RPMI7951 (cell line): ENCODE measurements around the gene TIGD2. TPM values are rescaled to one million over a fixed set of nuclear protein-coding genes. Genes with fewer than 3 reads are reported as not detected.

Experiments
- DNase-seq: peaks from one replicate; pipeline ENCODE4 v3.0.0-alpha.2; 2012; ENCODE audit warnings: low read depth
- total RNA-seq: library from RNA; depleted of rRNA; stranded (reverse); fragments of >200 nt; shearing (Covaris generic); gene quantifications from 2 replicates; pipeline ENCODE4 v1.2.3, GENCODE V29; 2014; rRNA removed

The TIGD2 gene
- 6.8 TPM in 2 replicates for total RNA-seq

DNA sequence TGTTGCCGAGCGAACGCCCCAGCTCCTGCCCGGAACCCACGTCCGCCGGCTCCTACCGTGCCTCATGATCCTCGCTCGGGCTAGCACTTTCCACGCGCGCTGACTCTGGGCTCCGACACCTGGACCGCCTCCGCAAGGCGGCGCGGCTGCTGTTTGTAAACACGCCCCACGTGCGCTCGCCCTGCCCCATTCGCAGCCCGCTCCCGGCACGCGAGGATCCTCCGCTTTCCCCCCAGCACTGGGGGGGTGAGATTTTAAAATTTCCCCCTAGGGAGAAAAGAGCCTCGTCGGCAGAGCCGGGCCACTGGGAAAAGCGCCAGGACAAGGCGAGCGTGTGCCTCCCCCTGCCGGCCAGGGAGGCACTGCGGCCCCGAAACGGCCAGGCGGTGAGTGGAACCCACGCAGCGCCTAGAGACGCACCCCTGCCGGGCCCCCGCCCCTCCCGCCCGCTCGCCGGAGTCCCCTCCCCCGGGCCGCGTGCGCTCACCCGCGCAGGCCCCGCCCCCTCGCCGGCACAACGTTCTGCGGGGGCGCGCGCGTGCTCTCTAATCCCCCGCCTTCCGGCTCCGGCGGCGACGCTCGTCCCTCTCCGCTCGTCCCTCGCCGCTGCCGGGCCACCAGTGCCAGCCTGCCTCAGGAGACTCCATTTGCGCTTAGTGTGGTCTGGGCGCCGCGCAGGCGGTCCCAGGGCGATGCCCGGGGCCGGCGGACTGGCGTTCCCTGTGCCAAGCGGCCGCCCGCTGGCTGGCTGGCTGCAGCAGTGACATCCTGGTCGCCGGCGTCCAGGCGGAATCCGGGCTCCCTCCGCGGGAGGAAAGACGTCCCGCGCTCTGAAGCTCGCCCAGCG is at the start of gene TIGD2:
Gene TIGD2 (plus strand): TSS at position 548 of the 847 bp plus-strand sequence. CDS start 1,442 bp downstream, outside the sequence.
- DNase-seq: peak; percentile 83

DNA sequence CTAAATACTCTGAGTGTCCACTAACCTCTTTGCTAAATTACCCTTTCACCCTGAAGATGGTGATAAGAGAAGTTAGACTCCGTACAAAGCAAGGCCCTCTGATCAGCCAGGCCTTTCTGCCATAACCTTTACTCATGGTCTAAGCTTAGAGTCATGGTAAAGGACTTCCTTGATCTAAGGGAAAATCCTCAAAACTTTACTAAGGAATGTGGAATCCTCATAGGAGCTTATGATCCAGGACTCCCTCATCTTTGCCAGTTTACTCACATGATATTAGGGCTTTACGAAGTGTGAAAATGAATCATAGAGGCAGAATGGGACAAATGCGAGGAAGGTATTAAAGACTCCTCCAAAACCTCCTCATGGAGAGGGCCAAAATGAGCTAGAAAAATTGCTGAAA is 46.5 kb upstream of the TIGD2 start:
- DNase-seq: no peak

DNA sequence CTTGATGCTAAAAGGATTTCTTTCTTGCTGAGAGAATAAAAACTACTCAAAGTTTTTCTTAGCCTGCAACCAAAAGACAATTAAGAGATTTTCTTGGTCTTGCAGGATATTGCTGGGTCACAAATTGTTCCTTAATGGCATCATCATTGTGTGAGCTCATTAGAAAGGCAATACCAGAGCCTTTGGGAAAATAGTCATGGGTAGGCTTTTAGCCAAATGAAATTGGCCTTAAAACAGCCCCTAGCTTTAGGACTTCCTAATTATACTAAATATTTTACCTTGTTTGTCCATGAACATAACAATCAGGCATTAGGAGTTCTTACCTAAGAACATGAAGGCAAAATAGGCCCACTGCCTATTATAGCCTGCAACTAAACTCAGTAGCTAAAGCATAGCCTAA is 43.9 kb upstream of the TIGD2 start:
- DNase-seq: no peak

DNA sequence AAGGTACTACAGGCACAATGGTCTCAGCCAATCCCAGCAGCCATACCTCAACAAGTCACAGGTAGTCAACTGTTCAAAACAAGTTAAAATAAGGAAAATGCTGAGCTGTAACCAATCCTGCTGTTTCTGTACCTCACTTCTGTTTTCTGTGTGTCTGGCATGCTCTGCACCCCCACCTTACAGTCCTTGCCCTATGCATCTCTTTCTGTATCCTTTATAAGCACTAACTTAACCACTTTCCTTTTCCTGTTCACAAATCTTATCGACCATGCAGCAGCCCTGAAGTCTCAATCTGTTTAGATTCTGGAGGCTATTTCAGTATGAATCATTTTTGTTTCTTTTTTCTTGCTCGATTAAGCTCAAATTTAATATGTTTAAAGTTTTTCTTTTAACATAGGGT is 41.9 kb upstream of the TIGD2 start:
- no peak for DNase-seq

DNA sequence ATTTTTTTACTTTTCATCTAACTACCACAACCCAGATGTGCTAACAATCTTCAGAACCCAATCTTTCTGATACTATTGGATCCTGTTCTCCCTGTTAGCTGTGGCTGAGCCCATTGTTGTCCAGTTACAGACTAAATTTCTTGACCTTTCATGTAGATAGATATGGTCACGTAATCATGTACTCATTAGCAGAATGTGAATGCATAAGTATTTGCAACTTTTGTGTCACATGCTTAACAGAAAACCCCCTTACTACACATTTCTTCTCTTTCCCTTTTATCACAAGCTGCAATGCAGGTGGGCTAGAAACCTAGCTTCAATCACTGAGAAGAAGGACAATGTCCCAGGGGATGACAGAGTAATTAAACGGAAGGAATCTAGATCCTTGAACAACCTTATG is 41.3 kb upstream of the TIGD2 start:
- DNase-seq: no peak

GRCh38 chr4:89071311-89071710 is 40.0 kb upstream of the TIGD2 start:
- DNase-seq: no peak

DNA sequence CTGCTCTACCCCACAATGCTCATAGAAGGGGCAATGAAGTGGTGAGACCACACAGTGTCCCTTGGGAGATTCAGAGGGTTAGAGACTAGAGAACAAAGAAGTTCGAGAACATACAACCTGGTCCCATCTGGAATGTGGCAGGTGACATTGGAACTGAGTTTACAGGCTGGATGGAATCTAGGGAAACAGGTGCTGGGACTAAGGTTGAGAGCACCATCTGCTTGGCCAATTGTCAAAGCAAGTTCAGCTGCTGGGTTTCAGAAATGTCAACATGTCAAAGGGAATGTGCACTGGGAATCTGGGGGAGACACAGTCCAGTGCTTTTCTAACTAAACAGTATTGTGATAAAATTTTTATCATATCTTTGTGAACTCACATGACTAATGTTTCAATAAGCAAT is 38.4 kb upstream of the TIGD2 start:
- DNase-seq: no peak

DNA sequence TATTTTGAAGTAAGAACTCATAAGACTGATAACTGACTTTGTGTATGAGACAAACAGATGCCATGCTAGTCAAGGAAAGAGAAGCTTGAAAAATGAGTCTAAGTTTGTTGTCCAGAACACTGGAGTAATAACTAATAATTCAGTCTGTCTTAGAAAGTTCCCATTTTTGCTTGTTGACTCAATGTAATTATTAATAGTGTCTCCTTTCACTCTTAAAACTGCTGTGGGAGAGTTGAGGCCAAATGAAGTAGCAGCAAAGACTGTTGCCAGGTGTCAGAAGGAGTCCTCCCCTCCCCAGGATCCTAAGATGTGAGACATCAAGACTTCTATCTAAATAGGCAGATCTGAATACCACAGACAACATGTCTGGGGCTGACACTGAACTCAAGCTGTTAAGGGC is 33.6 kb upstream of the TIGD2 start:
- no peak for DNase-seq

DNA sequence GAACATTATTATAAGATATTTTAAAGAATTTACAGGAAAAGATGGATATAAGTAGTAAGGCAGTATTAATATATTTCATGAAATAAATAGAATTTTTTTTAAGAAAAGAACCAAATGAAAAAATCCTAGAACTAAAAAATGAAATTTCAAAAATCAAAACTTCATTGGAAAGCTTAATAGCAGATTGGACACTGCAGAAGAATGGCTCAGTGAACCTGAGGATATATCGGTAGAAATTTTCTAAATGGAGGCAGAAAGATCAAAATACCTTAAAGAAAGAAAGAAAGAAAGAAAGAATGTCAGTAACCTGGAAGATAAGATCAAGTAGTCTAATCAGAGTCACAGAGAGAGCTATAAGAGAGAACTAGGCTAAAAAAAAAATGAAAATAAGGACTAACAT is 33.0 kb upstream of the TIGD2 start:
- DNase-seq: no peak

- DNase-seq: no peak
Observed at GRCh38 chr4:89099034-89099433, 12.3 kb upstream of the TIGD2 start.

DNA sequence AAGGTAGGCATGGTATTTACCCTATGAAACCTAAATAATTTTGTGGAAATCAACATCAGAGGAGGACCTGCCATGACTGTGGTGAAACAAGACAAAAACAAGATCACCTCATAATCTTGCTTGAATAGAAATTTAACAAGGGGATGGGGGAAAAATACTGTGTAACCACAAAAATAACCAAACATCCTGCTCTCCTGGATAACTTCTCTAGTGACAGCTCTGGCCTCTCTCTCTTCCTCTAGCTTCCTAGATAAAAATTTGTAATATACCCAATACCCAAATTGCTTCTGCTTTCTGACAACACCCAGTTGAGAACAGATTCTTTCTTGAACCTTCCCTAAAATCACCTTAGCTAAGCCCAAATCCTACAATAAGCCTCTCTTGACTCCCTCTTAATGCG is 11.9 kb upstream of the TIGD2 start:
- no peak for DNase-seq

- no peak for DNase-seq
Observed at GRCh38 chr4:89100853-89101252, 10.5 kb upstream of the TIGD2 start.

DNA sequence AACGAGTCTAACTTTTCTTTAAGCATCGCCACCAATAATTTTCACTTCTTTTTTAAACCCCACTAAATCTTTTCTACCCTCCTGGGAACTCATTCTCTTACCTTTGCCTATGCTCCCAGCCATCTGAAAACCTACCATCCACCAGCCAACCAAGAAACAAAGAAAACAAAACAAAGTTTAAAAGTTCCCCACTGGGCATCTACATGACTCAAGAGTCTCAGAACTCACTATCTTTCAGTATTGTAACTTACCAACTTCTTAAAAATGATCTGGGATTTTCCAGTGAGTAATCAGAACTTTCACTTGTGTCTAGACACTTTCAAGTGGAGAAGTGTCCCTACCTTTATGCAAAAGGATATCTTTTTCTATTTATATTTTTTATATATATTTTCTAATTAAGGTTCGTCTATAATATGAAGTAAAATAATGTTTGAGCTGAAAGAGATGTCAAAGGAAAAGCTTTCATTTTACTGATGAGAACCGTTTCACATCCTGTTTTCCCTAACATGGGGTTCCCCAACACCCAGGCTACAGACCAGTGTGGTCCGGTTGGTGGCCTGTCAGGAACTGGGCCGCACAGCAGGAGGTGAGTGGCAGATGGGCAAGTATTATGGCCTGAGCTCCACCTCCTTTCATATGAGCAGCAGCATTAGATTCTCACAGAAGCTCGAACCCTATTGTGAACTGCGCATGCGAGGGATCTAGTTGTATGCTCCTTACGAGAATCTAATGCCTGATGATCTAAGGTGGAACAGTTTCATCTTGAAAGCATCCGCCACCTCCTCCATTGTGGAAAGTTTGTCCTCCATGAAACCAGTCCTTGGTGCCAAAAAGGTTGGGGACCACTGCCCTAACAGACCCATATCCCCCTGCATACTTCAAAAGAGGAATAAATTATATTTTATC is 9.8 kb upstream of the TIGD2 start:
- DNase-seq: peak; percentile 15

DNA sequence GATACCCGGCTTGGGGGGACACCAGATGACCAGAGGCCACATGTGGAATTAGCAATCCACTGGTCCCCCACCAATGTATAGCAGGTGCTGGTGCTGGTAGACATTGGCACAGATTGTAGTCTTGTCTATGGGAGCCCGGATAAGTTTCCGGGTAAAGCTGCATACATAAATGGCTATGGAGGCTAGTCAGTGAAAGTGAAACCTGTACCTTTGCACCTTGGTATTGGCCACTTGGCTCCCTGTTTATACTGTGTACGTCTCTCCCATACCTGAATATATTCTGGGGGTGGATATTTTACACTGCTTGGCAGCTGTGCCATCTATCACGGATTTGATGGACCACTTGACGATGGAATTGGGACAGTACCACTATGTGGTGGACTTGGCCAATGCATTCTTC is 5.6 kb upstream of the TIGD2 start:
- no peak for DNase-seq

DNA sequence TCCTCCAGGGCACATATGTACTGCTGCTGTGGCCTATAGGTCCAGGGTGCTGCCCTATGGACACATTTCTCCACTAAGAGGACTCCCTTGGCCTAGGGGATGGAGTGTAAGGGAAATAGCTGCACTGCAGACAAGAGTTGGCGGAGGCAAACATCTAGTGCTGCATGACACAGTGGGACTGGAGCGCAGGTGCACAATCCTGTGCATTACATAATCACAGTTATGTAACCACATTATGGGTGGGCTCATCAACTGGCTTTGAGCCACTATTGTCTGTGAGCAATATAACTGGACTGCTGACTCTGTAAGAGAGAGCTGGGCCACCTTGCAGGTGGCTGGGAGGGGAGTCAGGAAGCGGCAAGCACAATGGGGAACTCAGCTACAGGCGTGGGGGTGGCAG is 3.2 kb upstream of the TIGD2 start:
- no peak for DNase-seq

GRCh38 chr4:89109841-89110540 is 1.3 kb upstream of the TIGD2 start:
- DNase-seq: no peak

- DNase-seq: no peak
Observed at GRCh38 chr4:89110541-89110985, 770 bp upstream of the TIGD2 start.

DNA sequence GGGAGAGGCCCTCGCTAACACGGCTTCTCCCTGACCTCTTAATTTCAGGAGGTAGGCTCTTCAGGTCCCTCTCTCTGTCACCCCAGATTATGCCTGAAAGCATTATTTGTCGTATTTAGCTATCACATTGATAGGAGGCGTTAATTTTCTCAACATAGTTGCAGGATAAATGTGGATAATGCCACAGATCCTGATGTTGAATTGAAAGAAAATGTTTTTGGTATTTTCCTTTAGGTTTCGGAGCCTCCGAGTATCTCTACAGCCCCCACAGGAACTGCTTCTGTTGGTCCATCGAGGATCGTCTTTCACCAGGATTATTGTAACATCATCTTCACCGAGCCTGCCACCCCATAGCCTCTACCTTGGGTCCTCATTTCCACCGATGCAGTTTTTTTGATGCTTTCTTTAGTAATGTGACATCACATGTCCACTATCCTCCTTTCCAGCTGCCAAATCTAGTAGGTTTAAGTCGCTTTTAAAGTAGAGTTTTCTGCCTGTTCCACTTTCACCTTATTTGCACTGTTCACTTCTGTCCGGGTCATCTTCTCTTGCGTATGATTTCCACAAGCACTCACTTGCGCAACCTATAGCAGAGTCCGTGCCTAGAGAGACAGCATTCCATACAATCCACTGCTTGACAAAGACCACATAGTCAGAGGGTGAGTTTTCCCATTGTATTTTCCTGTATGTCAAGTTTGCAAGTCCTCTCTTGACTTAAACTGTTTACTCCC is 665 bp downstream of the TIGD2 start:
- peak; percentile 72 for DNase-seq

DNA sequence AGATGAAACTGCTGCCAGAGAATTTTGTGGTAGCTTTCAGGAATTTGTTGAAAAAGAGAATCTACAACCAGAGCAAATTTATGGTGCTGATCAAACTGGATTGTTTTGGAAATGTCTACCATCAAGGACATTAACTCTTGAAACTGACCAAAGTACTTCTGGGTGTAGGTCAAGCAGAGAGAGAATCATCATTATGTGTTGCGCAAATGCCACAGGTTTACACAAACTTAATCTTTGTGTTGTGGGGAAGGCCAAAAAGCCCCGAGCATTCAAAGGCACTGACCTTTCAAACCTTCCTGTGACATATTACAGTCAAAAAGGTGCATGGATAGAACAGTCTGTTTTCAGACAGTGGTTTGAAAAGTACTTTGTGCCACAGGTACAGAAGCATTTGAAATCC is 2.1 kb downstream of the TIGD2 start:
- DNase-seq: no peak

DNA sequence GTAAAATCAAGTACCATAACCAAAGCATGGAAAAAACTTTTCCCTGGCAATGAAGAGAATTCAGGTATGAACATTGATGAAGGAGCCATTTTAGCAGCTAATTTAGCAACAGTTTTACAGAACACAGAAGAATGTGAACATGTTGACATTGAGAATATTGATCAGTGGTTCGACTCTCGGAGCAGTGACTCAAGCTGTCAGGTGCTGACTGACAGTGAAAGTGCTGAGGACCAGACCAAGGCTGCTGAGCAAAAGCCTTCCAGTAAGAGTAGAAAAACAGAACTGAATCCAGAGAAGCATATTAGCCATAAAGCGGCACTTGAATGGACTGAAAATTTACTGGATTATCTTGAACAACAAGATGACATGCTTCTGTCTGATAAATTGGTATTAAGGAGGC is 2.8 kb downstream of the TIGD2 start:
- no peak for DNase-seq

DNA sequence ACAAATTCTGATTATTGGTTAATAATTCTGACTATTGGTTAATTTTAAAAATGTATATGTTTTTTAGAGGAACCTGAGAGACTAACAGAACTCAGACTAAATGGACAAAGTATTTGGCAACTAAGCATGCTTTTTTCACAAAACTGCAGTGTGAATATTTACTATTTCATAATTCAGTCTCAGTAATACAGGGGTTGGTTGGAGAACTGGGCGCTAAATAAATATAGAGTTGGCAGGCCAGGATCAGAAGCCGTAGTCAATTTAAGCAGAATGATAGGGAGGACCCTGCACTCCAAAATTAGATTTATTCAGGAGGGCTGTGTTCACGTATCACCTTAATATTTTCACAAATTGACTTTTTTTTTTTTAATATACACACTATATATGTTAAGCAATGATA is 5.8 kb downstream of the TIGD2 start:
- no peak for DNase-seq
